Heart left ventricle (tissue), 13 donors: Measurements from ENCODE around the gene RAD51B.
A peak's percentile ranks its signal among the peaks of the same experiment; 100 is the strongest.

ENCODE experiments used
- CTCF ChIP-seq, 12 donors: fragments of 200-600 bp; sonication (generic) in 4 of 12; IDR thresholded peaks; one replicate each; pipeline versions ENCODE4 v1.5.0 to v1.8.0; 2018 to 2022; ENCODE audit warnings: antibody characterized with exemption in 12 of 12, mild to moderate bottlenecking in 5 of 12
- POLR2A ChIP-seq, 2 donors: fragments of 450-650 bp; IDR thresholded peaks; one replicate each; pipeline ENCODE4 v1.6.1; 2017; ENCODE audit warnings: antibody characterized with exemption in 2 of 2, mild to moderate bottlenecking in 2 of 2, moderate library complexity in 2 of 2
- donor health status: ischemic (EF 13 %, LVEDD 7.1; RV severe dilation, severe dysfunction).
- donor health status: DM: no; HTN: yes; CAD: no.
- donor health status: DM: no; HTN: no; CAD: no.
- donor health status: ischemic (EF 25% LVEDD 6.9; RV normal size, moderate dysfunction).
- donor health status: ischemic (EF 25% LVEDD 5.7; RV mildly dilated, moderate dysfunction).
- donor health status: ischemic (EF 35%, LVEDD 5.7; RV mildly dilated, moderate dysfunction).
- donor health status: nonischemic (EF 11% LVEDD 7.7; RV severe dilation, severe dysfunction).
- donor health status: DM: yes; HTN: yes; CAD: no.
- donor health status: PGD.
- donor health status: ischemic (EF 29% LVEDD 5.4; RV normal size, mild dysfunction).
- donor health status: nonischemic (EF 23%, LVEDD 6.1; RV moderate dilation, normal function).

GRCh38 chr14:68199554-68200151, 380.1 kb downstream of the RAD51B start:
- TF ChIP-seq CTCF (IDR thresholded peaks at IDR 0.05) (peak in 5 of 12 donors; percentile 15 to 41 (median 23)), POLR2A (IDR thresholded peaks at IDR 0.05) (no peak)
